A172 (cell line): Measurements from ENCODE around the gene NEURL1B. TPM values are rescaled to one million over a fixed set of nuclear protein-coding genes. Genes with fewer than 3 reads are reported as not detected.
"Not testable (repeated sequence)": the region's sequence is repeated elsewhere in the genome, so short reads cannot be mapped to it uniquely, and the experiment has no call there.

Source experiments
- DNase-seq: peaks from one replicate; pipeline ENCODE4 v3.0.0-alpha.2; 2015; ENCODE audit warnings: low spot score
- total RNA-seq: library from RNA; depleted of rRNA; stranded (reverse); fragments of >200 nt; shearing (Covaris generic); gene quantifications from 2 replicates; pipeline ENCODE4 v1.2.3, GENCODE V29; 2014

The NEURL1B gene
- total RNA-seq, 1 experiment from 2014 or later = 7.2 TPM

DNA sequence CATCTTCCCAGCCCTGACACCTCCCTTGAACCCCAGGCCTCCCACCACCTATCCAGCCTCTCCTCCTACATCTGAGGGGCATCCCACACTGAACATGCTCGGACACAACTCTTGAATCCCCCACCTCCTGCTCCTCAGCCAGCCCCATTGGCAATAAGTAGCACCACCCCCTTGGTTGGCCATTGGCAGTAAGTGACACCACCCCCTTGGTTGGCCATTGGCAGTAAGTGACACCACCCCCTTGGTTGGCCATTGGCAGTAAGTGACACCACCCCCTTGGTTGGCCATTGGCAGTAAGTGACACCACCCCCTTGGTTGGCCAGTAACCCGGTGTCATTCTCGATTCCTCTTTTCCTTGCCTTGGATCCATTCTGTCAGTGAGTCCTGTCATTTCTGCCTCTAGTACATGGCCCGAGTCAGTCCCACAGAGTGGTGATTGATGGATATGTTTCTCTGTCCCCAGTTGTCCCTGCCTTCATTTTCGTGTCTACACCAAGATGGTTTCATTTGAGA, 37.4 kb downstream of the NEURL1B start:
- DNase-seq = not testable (repeated sequence)

- DNase-seq = no peak
Observed at GRCh38 chr5:172678902-172679301, 37.8 kb downstream of the NEURL1B start.

GRCh38 chr5:172679628-172680212, 38.7 kb downstream of the NEURL1B start:
- no peak for DNase-seq

GRCh38 chr5:172680921-172681320, 39.9 kb downstream of the NEURL1B start:
- peak; percentile 23 for DNase-seq

DNA sequence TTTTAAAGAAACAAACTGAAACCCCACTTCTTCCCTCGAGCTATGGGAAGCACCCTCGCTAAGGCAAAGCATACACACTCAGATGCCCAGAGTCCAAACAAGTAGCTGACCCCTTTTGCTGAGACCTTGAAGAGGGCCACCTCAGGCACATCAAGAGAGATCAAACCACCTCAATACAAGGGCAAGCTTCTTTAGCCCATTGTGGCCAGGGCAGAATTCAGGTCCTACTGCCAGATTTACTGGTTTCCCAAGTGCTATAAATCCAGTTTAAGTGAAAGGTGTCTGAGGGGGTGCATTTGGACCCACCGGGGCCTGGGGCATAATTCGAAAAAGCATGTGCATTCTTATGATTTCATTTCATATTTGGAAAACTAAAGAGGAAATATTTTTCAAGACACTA, 40.4 kb downstream of the NEURL1B start:
- DNase-seq = no peak

DNA sequence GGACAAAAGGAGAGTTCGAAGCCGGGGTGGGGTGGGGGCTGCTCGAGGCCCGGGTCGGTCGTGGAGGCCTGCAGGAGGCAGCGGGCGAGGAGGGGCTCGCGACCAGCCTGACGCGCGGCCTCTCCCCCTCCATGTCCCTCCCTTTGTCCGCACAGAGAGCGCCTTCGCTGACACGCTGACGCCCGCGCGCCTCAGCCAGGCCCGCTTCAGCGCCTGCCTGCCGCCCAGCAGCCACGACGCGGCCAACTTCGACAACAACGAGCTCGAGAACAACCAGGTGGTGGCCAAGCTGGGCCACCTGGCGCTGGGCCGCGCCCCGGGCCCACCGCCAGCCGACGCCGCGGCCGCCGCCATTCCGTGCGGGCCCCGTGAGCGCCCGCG, 42.2 kb downstream of the NEURL1B start:
- DNase-seq = no peak

DNA sequence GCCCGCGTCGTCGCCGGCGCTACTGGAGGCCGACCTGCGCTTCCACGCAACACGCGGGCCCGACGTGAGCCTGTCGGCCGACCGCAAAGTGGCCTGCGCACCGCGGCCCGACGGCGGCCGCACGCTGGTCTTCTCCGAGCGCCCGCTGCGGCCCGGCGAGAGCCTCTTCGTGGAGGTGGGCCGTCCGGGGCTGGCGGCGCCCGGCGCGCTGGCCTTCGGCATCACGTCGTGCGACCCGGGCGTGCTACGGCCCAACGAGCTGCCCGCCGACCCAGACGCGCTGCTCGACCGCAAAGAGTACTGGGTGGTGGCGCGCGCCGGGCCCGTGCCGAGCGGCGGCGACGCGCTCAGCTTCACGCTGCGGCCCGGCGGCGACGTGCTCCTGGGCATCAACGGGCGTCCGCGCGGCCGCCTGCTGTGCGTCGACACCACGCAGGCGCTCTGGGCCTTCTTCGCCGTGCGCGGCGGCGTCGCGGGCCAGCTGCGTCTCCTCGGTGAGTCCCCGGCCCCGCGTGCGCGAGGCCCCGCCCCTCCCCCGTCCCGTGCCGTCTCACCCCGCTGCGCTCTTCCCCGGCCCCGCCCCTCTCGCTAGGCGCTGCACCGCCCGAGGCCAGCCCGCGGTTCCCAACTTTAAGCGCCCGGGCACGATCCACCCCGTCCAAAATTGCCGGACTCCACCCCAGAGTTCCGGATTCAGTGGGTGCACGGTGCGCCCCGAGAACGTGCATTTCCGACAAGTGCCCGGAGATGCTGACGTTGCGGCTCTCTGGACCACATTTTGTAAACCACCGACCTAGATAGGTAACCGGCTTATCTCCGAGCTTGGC, 42.8 kb downstream of the NEURL1B start:
- DNase-seq = no peak

DNA sequence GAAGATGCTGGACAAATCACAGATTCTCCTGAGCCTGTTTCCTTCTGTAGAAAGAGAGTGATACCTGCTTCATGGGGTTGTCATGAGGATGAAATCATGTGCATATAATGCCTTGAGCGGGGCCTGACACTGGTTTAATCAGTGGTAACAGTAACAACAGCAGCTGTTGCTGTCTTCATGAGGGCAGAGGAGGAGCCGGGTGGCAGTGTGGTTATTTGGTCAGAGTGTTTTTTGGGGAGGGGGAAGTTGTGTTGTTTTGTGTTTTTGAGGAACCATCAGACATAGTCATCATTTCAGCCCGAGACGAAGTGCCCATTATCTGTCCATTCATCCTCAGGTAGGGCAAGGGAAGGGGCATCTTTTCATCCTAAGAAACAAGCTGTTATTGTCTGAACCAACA, 44.0 kb downstream of the NEURL1B start:
- DNase-seq = no peak

GRCh38 chr5:172686111-172686510, 45.0 kb downstream of the NEURL1B start:
- DNase-seq = peak; percentile 28

GRCh38 chr5:172686539-172687390, 45.7 kb downstream of the NEURL1B start:
- no peak for DNase-seq

DNA sequence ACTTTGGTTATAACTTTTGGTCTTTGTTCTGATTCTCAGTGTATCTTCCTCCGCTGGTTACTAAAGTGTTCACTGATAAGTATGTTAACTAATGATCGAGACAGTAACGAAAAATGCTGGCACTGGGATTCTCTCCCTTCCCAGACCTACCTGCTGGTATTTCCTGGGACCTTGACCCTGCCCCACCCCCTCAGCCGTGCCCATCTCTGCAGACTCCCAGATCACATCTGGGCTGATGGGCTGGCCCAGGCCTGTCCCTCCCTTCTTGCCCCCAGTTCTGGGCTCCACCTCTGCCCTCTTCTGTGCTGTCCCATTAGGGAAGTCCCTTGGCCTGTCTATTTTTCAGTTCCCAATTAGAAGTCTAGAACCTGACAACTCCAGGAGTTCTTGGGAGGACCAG, 46.9 kb downstream of the NEURL1B start:
- no peak for DNase-seq

DNA sequence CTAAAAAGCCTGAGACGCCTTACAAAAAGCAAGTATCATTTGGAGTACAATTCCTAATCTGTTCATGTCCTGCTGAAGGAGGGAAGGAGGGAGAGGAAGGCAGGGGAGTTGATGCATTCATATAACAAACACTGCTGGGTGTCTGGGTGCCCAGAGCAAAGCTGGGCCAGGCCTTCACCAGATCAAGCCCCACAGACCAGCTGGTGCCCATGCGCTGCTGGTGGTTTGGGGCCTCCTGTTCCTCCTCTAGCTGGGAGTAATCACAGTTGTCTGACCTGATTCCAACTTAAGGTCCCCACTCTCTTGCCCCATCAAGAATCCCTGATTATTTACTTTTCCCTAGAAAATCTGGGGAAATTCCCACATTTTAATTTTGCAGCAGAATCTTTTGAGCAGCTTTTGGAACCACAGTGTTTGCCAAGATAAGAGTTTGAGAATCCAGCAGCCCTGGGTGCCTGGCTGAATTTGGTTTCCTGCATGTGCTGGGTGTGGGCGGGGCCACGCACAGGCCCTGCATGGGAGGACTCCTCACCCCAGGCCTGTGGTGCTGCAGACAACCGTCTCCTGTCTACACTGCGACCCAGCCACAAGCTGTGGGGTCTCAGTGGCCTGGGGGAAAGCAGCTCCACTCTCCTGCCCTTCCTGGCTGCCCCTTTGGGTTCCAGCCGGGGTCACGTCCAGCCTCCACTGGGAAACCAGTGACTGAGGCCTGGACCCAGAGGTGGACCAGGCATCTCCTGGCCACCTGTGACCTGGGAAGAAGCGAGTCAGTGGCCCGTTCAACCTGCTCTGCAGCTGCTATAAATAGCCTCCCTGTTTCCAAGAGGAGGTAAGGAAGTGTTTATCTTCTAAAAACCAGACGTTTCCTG, 47.5 kb downstream of the NEURL1B start:
- no peak for DNase-seq

GRCh38 chr5:172689218-172689572, 48.1 kb downstream of the NEURL1B start:
- no peak for DNase-seq

GRCh38 chr5:172689801-172690200, 48.7 kb downstream of the NEURL1B start:
- no peak for DNase-seq

DNA sequence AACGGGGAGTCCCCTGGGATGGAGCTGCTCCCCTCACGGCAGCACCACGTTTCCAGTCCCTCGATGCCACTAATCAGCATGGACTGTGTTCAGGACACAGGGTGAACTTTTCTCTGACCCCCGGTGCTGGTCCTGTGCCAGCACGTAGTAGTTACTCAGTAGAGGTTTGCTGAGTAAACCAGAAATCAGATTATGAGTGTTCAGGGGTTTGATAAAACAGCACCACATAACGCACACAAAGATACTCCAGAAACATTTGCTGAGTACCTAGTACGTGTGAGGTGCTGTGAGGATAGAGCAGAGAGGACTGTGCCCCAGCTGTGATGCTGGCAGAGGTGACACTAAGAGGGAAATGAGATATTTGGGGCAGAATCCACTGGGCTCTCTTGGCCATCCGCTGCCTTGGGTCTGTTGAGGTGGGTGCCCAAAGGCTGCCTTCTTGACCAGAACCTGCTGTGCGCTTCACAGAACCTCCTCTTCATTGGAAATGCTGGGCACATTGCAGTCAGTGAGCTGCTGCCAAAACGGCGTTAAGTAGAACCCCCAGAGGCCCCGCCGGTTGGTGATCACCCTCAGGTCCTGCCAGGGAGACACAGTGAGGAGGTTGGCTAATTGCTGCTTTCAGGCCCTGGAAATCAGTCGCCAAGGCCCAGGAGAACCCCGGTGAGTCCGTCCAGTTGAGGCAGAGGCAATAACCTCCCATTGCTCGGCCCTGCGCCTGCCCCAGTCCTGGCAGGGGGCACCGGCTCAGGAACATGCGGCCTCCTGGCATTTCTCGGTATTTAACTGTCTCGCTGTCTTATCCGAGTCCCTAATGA, 49.4 kb downstream of the NEURL1B start:
- no peak for DNase-seq

GRCh38 chr5:172691886-172692285, 50.8 kb downstream of the NEURL1B start:
- no peak for DNase-seq

GRCh38 chr5:172692451-172692850, 51.4 kb downstream of the NEURL1B start:
- DNase-seq = no peak

- no peak for DNase-seq
Observed at GRCh38 chr5:172692981-172693380, 51.9 kb downstream of the NEURL1B start.

GRCh38 chr5:172694061-172694460, 53.0 kb downstream of the NEURL1B start:
- DNase-seq = no peak

DNA sequence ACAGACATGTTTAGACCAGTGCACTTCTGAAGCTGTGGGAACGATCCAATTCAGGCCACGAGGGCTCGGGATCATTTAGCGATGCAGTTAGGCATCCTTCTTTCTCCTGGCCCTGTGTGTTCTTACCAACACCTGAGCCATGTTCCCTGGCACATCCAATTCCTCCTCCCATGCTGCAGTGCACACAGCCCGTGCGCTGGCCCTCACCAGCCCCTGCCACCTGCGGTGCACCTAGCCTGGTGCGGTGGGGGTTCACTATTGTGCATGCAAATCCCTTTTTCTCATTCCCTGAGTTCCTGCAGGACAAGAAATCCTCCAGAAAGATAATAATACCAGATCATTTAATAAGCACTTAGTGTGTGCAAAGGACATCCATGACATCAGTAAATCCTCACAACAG, 53.5 kb downstream of the NEURL1B start:
- no peak for DNase-seq
